A549 treated with Mapracorat at 1 μM for 4 hours (cell line): ENCODE measurements around the gene PIAS3. TPM values are rescaled to one million over a fixed set of nuclear protein-coding genes. Genes with fewer than 3 reads are reported as not detected.

Experiments
- total RNA-seq: library from RNA; stranded (reverse); fragments of 200-300 nt; extraction: Qiagen RNA extraction; gene quantifications from 5 replicates; pipeline ENCODE4 v1.2.3, GENCODE V29; 2022

PIAS3 gene
- total RNA-seq = 34.4 to 41.6 TPM (median 40.6 TPM) in 5 replicates

DNA sequence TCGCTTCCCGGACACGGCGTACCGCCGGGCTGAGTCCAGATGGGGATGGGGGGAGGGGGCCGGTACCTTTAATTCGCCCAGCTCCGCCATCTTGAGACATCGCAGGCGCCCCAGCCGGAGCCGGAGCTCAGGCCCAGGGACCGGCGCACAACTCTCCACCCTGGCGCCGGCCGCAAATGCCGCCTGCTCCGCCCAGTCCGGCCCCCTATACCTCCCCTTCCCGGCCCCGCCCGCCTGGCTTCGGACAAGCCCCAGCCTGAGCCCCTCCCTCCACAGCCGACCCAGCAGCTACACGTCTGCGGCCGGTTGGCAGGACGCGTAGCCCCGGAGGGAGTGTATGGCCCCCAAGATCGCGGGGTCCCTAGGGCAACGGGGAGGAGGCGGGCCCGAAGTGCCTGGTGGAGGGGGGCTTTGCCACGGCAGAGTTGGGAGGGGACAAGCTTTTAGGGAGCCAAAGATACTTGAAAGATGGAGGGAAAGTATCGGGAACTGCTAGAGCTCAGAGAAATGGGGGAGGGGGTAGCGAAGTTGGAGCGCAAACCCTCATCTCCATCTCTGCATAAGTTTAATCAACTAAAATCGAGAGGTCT lies at the start of gene PIAS3:
Gene PIAS3 (minus strand): TSS at position 181 of the 590 bp plus-strand sequence. CDS start 91 bp downstream, at position 90.

GRCh38 chr1:145885738-145886287 lies 26.9 kb upstream of the PIAS3 start, which contains the start of gene ANKRD35:
Gene ANKRD35, minus strand, starts transcription at chr1:145885866. Its CDS starts 108 bp downstream, at chr1:145885758.

DNA sequence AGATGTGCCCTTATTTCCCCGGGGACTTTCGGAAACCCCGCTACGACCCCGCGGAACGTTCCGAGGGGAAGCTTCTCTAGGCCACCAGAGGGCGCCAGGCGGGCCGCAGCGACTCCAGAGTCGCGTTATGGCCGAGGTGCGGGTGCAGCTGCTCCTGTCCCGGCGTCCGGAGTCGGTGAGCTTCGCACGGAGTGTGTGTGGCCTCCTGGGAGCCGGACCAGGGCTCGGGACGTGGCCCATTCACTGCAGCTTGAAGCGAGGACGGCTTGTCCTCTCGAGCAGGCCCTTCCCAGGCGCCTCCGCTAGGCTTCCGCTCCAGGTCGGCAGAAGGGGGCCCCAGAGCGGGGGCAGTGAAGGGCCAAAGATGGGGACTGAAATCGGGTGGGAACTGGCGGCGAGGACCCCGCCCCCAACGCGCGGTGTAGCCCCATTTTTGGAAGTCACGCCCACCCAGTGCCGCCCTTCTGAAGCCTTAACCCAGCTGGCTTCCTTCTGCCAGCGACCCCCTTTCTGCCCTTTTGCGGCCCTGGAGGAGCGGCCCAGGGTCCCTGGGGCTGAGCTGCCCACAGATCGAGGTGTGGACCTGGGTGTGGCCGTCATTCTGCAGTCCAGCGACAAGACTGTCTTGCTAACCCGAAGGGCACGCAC lies 13.2 kb downstream of the PIAS3 start, which contains the start of gene NUDT17:
Gene NUDT17 (plus strand): TSS at position 117 of the 648 bp plus-strand sequence. CDS start 11 bp downstream, at position 128.

DNA sequence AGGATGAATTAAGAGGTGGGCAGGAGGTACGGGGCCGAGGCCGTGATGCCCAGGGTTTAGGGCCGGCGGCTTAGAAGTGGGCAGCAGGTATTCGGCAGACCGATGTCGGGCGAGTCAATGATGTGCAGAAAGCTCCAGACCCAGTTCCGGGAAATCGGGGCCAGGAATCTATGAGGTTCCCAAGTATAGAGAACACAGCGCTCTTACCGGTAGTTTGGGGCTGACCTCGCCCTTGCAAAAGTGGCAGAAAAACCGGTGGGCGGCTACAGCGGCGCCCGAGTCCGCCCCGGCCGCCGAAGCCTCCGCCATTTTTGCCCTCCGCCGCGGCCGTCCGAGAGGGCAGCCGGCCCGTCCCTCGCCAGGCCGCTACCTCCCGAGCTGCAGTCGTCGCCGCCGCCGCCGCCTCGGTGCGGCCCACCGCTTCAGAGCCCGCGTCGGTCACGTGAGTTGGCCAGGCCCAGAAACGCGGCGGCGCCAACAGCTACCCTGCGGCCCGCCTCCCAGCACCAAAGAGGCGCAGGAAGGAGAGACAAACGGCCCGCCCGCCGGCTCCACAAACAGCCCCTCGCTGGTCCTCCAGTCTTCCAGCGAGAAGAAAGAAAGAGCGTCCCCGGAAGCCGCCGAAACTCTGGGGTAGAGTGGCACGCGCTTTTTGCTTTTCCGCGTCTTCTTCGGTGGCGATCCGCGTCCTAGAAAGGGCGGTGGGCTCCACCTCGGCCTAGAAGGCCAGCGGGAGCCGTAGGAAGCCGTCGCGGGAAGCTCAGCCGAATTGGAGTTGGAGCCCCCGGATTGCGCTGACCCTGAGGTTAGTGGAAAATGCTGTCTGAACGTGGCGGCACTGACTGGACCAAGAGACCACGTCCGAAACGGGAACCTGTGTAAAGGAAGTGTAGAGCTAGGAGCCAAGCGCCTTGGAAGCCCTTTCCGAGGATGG lies 35.0 kb downstream of the PIAS3 start, which contains the start of the genes POLR3C and RNF115:
Gene POLR3C (plus strand): TSS at position 636 of the 934 bp plus-strand sequence. CDS start 1,577 bp downstream, outside the sequence.
Gene RNF115 (minus strand): TSS at position 531 of the 934 bp plus-strand sequence. CDS start 222 bp downstream, at position 309.

Other genes starting within 250 kb of the PIAS3 start
- 0.72 to 1.1 TPM (median 0.83 TPM) in 5 replicates for gene PDZK1, start 151.7 kb downstream of the PIAS3 start, total RNA-seq
- gene CD160, start 139.6 kb downstream of the PIAS3 start, total RNA-seq = not detected in 5 replicates
- 12.3 to 13.3 TPM (median 13.1 TPM) in 5 replicates for gene RNF115, start 35.0 kb downstream of the PIAS3 start, total RNA-seq
- gene POLR3C, start 34.9 kb downstream of the PIAS3 start, total RNA-seq = 35.4 to 41.4 TPM (median 38.1 TPM) in 5 replicates
- 6.0 to 7.2 TPM (median 7.1 TPM) in 5 replicates for gene NUDT17, start 13.5 kb downstream of the PIAS3 start, total RNA-seq
- gene ANKRD35, start 26.8 kb upstream of the PIAS3 start, total RNA-seq = 0.04 to 0.08 TPM (median 0.05 TPM) in 3 of 5 replicates, not detected in the others
- 1.2 to 1.9 TPM (median 1.7 TPM) in 5 replicates for gene ITGA10, start 51.0 kb upstream of the PIAS3 start, total RNA-seq
- 33.2 to 41.4 TPM (median 36.2 TPM) in 5 replicates for gene PEX11B, start 59.6 kb upstream of the PIAS3 start, total RNA-seq
- gene RBM8A, start 68.4 kb upstream of the PIAS3 start, total RNA-seq = 224 to 253 TPM (median 231 TPM) in 5 replicates
- 10.3 to 12.0 TPM (median 11.7 TPM) in 5 replicates for gene LIX1L, start 98.9 kb upstream of the PIAS3 start, total RNA-seq
- gene ANKRD34A, start 105.5 kb upstream of the PIAS3 start, total RNA-seq = 0.21 to 0.42 TPM (median 0.27 TPM) in 5 replicates
- 9.2 to 13.8 TPM (median 12.7 TPM) in 5 replicates for gene POLR3GL, start 105.6 kb upstream of the PIAS3 start, total RNA-seq
- 0.16 to 0.36 TPM (median 0.23 TPM) in 5 replicates for gene TXNIP, start 137.5 kb upstream of the PIAS3 start, total RNA-seq
- gene HJV, start 162.7 kb upstream of the PIAS3 start, total RNA-seq = not detected in 5 replicates